Measurements from ENCODE around the gene RGS8.

- TF ChIP-seq POLR2AphosphoS5 (IDR thresholded peaks at IDR 0.05; ENCODE audit: low read depth, low read length) = no peak
- no peak for TF ChIP-seq CTCF (IDR thresholded peaks at IDR 0.05)
These were observed 47.6 kb upstream of the RGS8 start for GRCh38 chr1:182731852-182732575.
